Vein endothelial cell (primary cell): ENCODE results near the gene TP53. TPM values are rescaled to one million over a fixed set of nuclear protein-coding genes. Genes with fewer than 3 reads are reported as not detected.

Source experiments
- total RNA-seq: library from RNA; depleted of rRNA; stranded (reverse); fragments of >200 nt; gene quantifications from 2 replicates; pipeline ENCODE4 v1.2.3, GENCODE V29; 2012

TP53 gene
- total RNA-seq: 144 and 156 TPM in 2 replicates

GRCh38 chr17:7687072-7687907 lies at the start of gene TP53:
Gene TP53, minus strand, starts transcription at chr17:7687490. Its CDS starts 10,896 bp downstream, at chr17:7676594.

GRCh38 chr17:7716901-7717755 lies 29.8 kb upstream of the TP53 start, which contains the start of gene DNAH2:
Gene DNAH2, plus strand, starts transcription at chr17:7717744. Its CDS starts 1,991 bp downstream, at chr17:7719735.

GRCh38 chr17:7704601-7705268 lies 17.4 kb upstream of the TP53 start, which contains the start of gene EFNB3:
Gene EFNB3, plus strand, starts transcription at chr17:7705202. Its CDS starts 397 bp downstream, at chr17:7705599.

GRCh38 chr17:7687908-7688807 lies 868 bp upstream of the TP53 start, which contains the start of gene WRAP53:
Gene WRAP53, plus strand, starts transcription at chr17:7688477. Its CDS starts 172 bp downstream, at chr17:7688649.

GRCh38 chr17:7650509-7651096 lies 36.7 kb downstream of the TP53 start, which contains the start of gene ATP1B2:
Gene ATP1B2, plus strand, starts transcription at chr17:7650926. Its CDS starts 593 bp downstream, at chr17:7651519.

GRCh38 chr17:7629939-7630571 lies 57.2 kb downstream of the TP53 start, which contains the start of gene SHBG:
Gene SHBG, plus strand, starts transcription at chr17:7630135. Its CDS starts 38 bp downstream, at chr17:7630173.

GRCh38 chr17:7627250-7628121 lies 59.8 kb downstream of the TP53 start, which contains the start of gene SAT2:
Gene SAT2, minus strand, starts transcription at chr17:7627821. Its CDS starts 186 bp downstream, at chr17:7627635.

Other genes starting within 250 kb of the TP53 start
- 0.38 and 0.65 TPM in 2 replicates for gene FGF11, start 248.0 kb downstream of the TP53 start, total RNA-seq
- 5.5 and 5.9 TPM in 2 replicates for gene CHRNB1, start 242.4 kb downstream of the TP53 start, total RNA-seq
- gene ZBTB4, start 207.9 kb downstream of the TP53 start, total RNA-seq: 26.4 and 32.3 TPM in 2 replicates
- not detected in 2 replicates for gene SLC35G6, start 206.0 kb downstream of the TP53 start, total RNA-seq
- 128 and 163 TPM in 2 replicates for gene POLR2A, start 203.1 kb downstream of the TP53 start, total RNA-seq
- gene TNFSF12, start 138.4 kb downstream of the TP53 start, total RNA-seq: 16.7 and 20.2 TPM in 2 replicates
- 1.3 and 2.5 TPM in 2 replicates for gene TNFSF13, start 128.7 kb downstream of the TP53 start, total RNA-seq
- 78.2 and 91.8 TPM in 2 replicates for gene SENP3, start 125.6 kb downstream of the TP53 start, total RNA-seq
- 5.5 and 7.5 TPM in 2 replicates for gene CD68, start 107.9 kb downstream of the TP53 start, total RNA-seq
- gene MPDU1, start 103.6 kb downstream of the TP53 start, total RNA-seq: 139 and 210 TPM in 2 replicates
- 0.33 TPM in 1 of 2 replicates, not detected in the other for gene SOX15, start 97.4 kb downstream of the TP53 start, total RNA-seq
- gene FXR2, start 72.6 kb downstream of the TP53 start, total RNA-seq: 35.9 and 44.5 TPM in 2 replicates
- gene SAT2, start 59.7 kb downstream of the TP53 start, total RNA-seq: 18.3 and 25.2 TPM in 2 replicates
- 0.19 TPM in 1 of 2 replicates, not detected in the other for gene SHBG, start 57.4 kb downstream of the TP53 start, total RNA-seq
- not detected in 2 replicates for gene ATP1B2, start 36.6 kb downstream of the TP53 start, total RNA-seq
- 11.8 and 13.5 TPM in 2 replicates for gene WRAP53, start 987 bp upstream of the TP53 start, total RNA-seq
- 1.1 and 1.6 TPM in 2 replicates for gene EFNB3, start 17.7 kb upstream of the TP53 start, total RNA-seq
- gene DNAH2, start 30.3 kb upstream of the TP53 start, total RNA-seq: under 0.01 and 0.10 TPM in 2 replicates
- 5.3 and 5.6 TPM in 2 replicates for gene KDM6B, start 146.7 kb upstream of the TP53 start, total RNA-seq
- 26.5 and 43.0 TPM in 2 replicates for gene TMEM88, start 167.6 kb upstream of the TP53 start, total RNA-seq
- gene NAA38, start 170.1 kb upstream of the TP53 start, total RNA-seq: 62.8 and 67.9 TPM in 2 replicates
- 9.5 and 12.0 TPM in 2 replicates for gene CYB5D1, start 170.5 kb upstream of the TP53 start, total RNA-seq
- gene CHD3, start 201.3 kb upstream of the TP53 start, total RNA-seq: 82.6 and 124 TPM in 2 replicates
- 0.76 and 0.98 TPM in 2 replicates for gene RNF227, start 228.8 kb upstream of the TP53 start, total RNA-seq
- gene KCNAB3, start 242.4 kb upstream of the TP53 start, total RNA-seq: 0.98 and 1.2 TPM in 2 replicates
- 46.1 and 49.6 TPM in 2 replicates for gene TRAPPC1, start 244.5 kb upstream of the TP53 start, total RNA-seq
- 20.3 and 21.0 TPM in 2 replicates for gene CNTROB, start 244.7 kb upstream of the TP53 start, total RNA-seq